ENCODE measurements around the gene LTBP3. TPM values are rescaled to one million over a fixed set of nuclear protein-coding genes. Genes with fewer than 3 reads are reported as not detected.
A peak's percentile ranks its signal among the peaks of the same experiment; 100 is the strongest.

LTBP3 gene
- total and polyA plus RNA-seq, 3 donors from 2014 or later: 58.1 to 126 (median 112) TPM

- intact Hi-C loops (cut with DNase I; ENCODE audit: low total_unique reads): no loop called here
Observed at GRCh38 chr11:65501186-65501471, 57.0 kb downstream of the LTBP3 start.

GRCh38 chr11:65500387-65501185 lies 57.6 kb downstream of the LTBP3 start:
- intact Hi-C loops (cut with DNase I; ENCODE audit: low total_unique reads): no loop called here
- 1% methylated on average over 20 of the region's 20 CpGs for WGBS, 2 donors
- no peaks in the 10 kb centered on the region for H3K9me3 ChIP-seq
- TF ChIP-seq CTCF (IDR thresholded peaks at IDR 0.05) (no peak), POLR2A (IDR thresholded peaks at IDR 0.05) (no peak)
- no peak for DNase-seq
- peak overlapping the region; percentile 90 to 94 for H3K4me3 ChIP-seq
- H3K4me1 ChIP-seq: peaks cover 27% of the 10 kb centered on the region
- no peaks in the 10 kb centered on the region for H3K36me3 ChIP-seq (ENCODE audit: low read depth, missing control alignments)
- peak overlapping the region; percentile 92 to 96 for H3K27ac ChIP-seq
- no peaks in the 10 kb centered on the region for H3K27me3 ChIP-seq

More at GRCh38 chr11:65501186-65501471, 57.0 kb downstream of the LTBP3 start:
- DNase-seq: no peak
- TF ChIP-seq CTCF (IDR thresholded peaks at IDR 0.05): no peak
- no peaks in the 10 kb centered on the region for H3K27me3 ChIP-seq
- peak overlapping the region; percentile 92 to 96 for H3K27ac ChIP-seq
- H3K36me3 ChIP-seq (ENCODE audit: low read depth, missing control alignments): no peaks in the 10 kb centered on the region
- peaks cover 27% of the 10 kb centered on the region for H3K4me1 ChIP-seq
- WGBS, 2 donors: 0 to 3% methylated on average over 2 of the region's 2 CpGs
- peak overlapping the region; percentile 90 to 94 for H3K4me3 ChIP-seq
- no peaks in the 10 kb centered on the region for H3K9me3 ChIP-seq

DNA sequence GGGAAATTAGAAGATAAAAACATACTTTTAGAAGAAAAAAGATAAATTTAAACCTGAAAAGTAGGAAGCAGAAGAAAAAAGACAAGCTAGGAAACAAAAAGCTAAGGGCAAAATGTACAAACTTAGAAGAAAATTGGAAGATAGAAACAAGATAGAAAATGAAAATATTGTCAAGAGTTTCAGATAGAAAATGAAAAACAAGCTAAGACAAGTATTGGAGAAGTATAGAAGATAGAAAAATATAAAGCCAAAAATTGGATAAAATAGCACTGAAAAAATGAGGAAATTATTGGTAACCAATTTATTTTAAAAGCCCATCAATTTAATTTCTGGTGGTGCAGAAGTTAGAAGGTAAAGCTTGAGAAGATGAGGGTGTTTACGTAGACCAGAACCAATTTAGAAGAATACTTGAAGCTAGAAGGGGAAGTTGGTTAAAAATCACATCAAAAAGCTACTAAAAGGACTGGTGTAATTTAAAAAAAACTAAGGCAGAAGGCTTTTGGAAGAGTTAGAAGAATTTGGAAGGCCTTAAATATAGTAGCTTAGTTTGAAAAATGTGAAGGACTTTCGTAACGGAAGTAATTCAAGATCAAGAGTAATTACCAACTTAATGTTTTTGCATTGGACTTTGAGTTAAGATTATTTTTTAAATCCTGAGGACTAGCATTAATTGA lies 58.3 kb downstream of the LTBP3 start:
- H3K4me3 ChIP-seq: peak overlapping the region; percentile 90 to 94
- peaks cover 26% of the 10 kb centered on the region for H3K4me1 ChIP-seq
- intact Hi-C loops (cut with DNase I; ENCODE audit: low total_unique reads): loop anchor here (5.0 kb wide), 1 partner anchor 78 kb away; the partner anchor contains the start of gene NEAT1
- no peaks in the 10 kb centered on the region for H3K36me3 ChIP-seq (ENCODE audit: low read depth, missing control alignments)
- peak overlapping the region; percentile 92 to 96 for H3K27ac ChIP-seq
- TF ChIP-seq POLR2A (IDR thresholded peaks at IDR 0.05) (no peak), CTCF (IDR thresholded peaks at IDR 0.05) (no peak)
- no peak for DNase-seq
- no peaks in the 10 kb centered on the region for H3K9me3 ChIP-seq
- H3K27me3 ChIP-seq: no peaks in the 10 kb centered on the region
- 0% methylated on average over 3 of the region's 3 CpGs for whole genome bisulfite sequencing, 2 donors

- TF ChIP-seq CTCF (IDR thresholded peaks at IDR 0.05): no peak
- peak; percentile 100 for TF ChIP-seq POLR2A (IDR thresholded peaks at IDR 0.05)
- 0 to 1% methylated on average over 24 of the region's 24 CpGs for WGBS, 2 donors
- H3K36me3 ChIP-seq (ENCODE audit: low read depth, missing control alignments): no peaks in the 10 kb centered on the region
- no peaks in the 10 kb centered on the region for H3K9me3 ChIP-seq
- intact Hi-C loops (cut with DNase I; ENCODE audit: low total_unique reads): loop anchor here (5.0 kb wide), 1 partner anchor 77 kb away; the partner anchor contains the start of gene NEAT1
- DNase-seq: peak; percentile 96
- peak within 1 kb of the TSS; percentile 92 to 96 for H3K27ac ChIP-seq
- H3K4me1 ChIP-seq: peaks cover 28% of the 10 kb centered on the region
- H3K4me3 ChIP-seq: peak within 1 kb of the TSS; percentile 90 to 94
- no peaks in the 10 kb centered on the region for H3K27me3 ChIP-seq
Observed at GRCh38 chr11:65498977-65499712, 59.0 kb downstream of the LTBP3 start, which contains the start of gene MALAT1. TSS of gene MALAT1 (plus strand) at chr11:65499045.
